GM08714 (cell line): ENCODE measurements around the gene NME8.
"Not testable (repeated sequence)": the region's sequence is repeated elsewhere in the genome, so short reads cannot be mapped to it uniquely, and the experiment has no call there.

ENCODE experiments used
- H3K4me3 ChIP-seq: fragments of 200-500 bp; sonication (Bioruptor generic); 2 replicates; pipeline ENCODE4 v1.5.1; 2014; ENCODE audit warnings: mild to moderate bottlenecking, low read length, inconsistent platforms
- ZNF274 ChIP-seq: IDR thresholded peaks from 2 replicates; pipeline ENCODE4 v1.6.1; 2012; ENCODE audit warnings: mild to moderate bottlenecking, low read depth, low read length

Gene NME8

GRCh38 chr7:37848297-37848696 lies at the start of gene NME8:
TSS of gene NME8 (plus strand) at chr7:37848597. CDS start at chr7:37850267, 1,670 bp downstream.
- no peak within 1 kb of the TSS for H3K4me3 ChIP-seq
- TF ChIP-seq ZNF274: no peak

GRCh38 chr7:37806152-37806551 lies 42.2 kb upstream of the NME8 start:
- H3K4me3 ChIP-seq: no peak overlapping the region
- TF ChIP-seq ZNF274: no peak

- H3K4me3 ChIP-seq: not testable (repeated sequence)
Measured at GRCh38 chr7:37812161-37812580, 36.2 kb upstream of the NME8 start.

GRCh38 chr7:37815671-37816371 lies 32.6 kb upstream of the NME8 start:
- H3K4me3 ChIP-seq: no peak overlapping the region
- TF ChIP-seq ZNF274: no peak

- TF ChIP-seq ZNF274: no peak
- H3K4me3 ChIP-seq: no peak overlapping the region
Measured at GRCh38 chr7:37816922-37817590, 31.3 kb upstream of the NME8 start.

- H3K4me3 ChIP-seq: no peak overlapping the region
- no peak for TF ChIP-seq ZNF274
Measured at GRCh38 chr7:37817591-37817960, 30.8 kb upstream of the NME8 start.

GRCh38 chr7:37817996-37818720 lies 30.2 kb upstream of the NME8 start:
- no peak for TF ChIP-seq ZNF274
- H3K4me3 ChIP-seq: no peak overlapping the region

GRCh38 chr7:37820708-37821468 lies 27.5 kb upstream of the NME8 start:
- TF ChIP-seq ZNF274: no peak
- H3K4me3 ChIP-seq: no peak overlapping the region; the same call in 1 of the 2 replicates

GRCh38 chr7:37822946-37823345 lies 25.5 kb upstream of the NME8 start:
- TF ChIP-seq ZNF274: no peak
- 0 out of 2 replicates have a peak overlapping the region, but pooled peaks have one; percentile 28 for H3K4me3 ChIP-seq

- TF ChIP-seq ZNF274: no peak
Measured at GRCh38 chr7:37823557-37823956, 24.8 kb upstream of the NME8 start.

GRCh38 chr7:37825038-37825437 lies 23.4 kb upstream of the NME8 start:
- no peak for TF ChIP-seq ZNF274
- H3K4me3 ChIP-seq: peak overlapping the region; percentile 39; the same call in 1 of the 2 replicates

More at GRCh38 chr7:37823557-37823956, 24.8 kb upstream of the NME8 start:
- H3K4me3 ChIP-seq: no peak overlapping the region

- no peak for TF ChIP-seq ZNF274
- H3K4me3 ChIP-seq: peak overlapping the region; percentile 49
Measured at GRCh38 chr7:37826825-37827224, 21.6 kb upstream of the NME8 start.

GRCh38 chr7:37831244-37831643 lies 17.2 kb upstream of the NME8 start:
- no peak overlapping the region for H3K4me3 ChIP-seq
- no peak for TF ChIP-seq ZNF274

- TF ChIP-seq ZNF274: no peak
- no peak overlapping the region for H3K4me3 ChIP-seq
Measured at GRCh38 chr7:37832194-37832593, 16.2 kb upstream of the NME8 start.
